HL-60 (cell line): ENCODE data around the gene OPA1.

ENCODE experiments used
- POLR2AphosphoS5 ChIP-seq: IDR thresholded peaks from 2 replicates; pipeline ENCODE4 v1.6.1; 2012; ENCODE audit warnings: low read depth
- REST ChIP-seq: IDR thresholded peaks from 2 replicates; pipeline ENCODE4 v1.6.1; 2012; ENCODE audit warnings: low read depth; ENCODE audit not compliant: insufficient replicate concordance
- SPI1 ChIP-seq: IDR thresholded peaks from 2 replicates; pipeline ENCODE4 v1.6.1; 2012; ENCODE audit warnings: low read depth, mild to moderate bottlenecking, borderline replicate concordance
- TF ChIP-seq, protein P1 (sequence below): IDR thresholded peaks from one replicate; pipeline ENCODE4 v1.5.1; 2011; ENCODE audit warnings: low read length, control low read depth, inconsistent platforms; ENCODE audit not compliant: insufficient read depth

DNA sequence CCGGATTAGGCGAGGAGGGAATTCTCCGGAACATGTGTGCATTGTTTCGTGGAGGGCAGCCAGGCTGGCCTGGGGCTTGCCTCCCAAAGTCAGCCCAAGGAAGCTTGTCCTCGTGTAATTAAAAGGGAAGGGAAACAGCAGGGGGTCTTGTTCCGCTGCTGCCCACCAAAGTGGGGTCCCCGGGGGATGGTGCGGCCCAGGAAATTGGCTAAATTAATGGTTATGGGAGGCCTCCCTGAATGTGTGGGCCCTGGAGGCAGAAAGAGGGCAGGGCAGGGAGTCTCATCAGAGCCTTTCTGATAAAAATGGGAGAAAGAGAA is 118.1 kb downstream of the OPA1 start:
- TF ChIP-seq, protein P1, sequence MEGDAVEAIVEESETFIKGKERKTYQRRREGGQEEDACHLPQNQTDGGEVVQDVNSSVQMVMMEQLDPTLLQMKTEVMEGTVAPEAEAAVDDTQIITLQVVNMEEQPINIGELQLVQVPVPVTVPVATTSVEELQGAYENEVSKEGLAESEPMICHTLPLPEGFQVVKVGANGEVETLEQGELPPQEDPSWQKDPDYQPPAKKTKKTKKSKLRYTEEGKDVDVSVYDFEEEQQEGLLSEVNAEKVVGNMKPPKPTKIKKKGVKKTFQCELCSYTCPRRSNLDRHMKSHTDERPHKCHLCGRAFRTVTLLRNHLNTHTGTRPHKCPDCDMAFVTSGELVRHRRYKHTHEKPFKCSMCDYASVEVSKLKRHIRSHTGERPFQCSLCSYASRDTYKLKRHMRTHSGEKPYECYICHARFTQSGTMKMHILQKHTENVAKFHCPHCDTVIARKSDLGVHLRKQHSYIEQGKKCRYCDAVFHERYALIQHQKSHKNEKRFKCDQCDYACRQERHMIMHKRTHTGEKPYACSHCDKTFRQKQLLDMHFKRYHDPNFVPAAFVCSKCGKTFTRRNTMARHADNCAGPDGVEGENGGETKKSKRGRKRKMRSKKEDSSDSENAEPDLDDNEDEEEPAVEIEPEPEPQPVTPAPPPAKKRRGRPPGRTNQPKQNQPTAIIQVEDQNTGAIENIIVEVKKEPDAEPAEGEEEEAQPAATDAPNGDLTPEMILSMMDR: no peak
- TF ChIP-seq REST (no peak), POLR2AphosphoS5 (no peak), SPI1 (no peak)
